CD4-positive, alpha-beta T cell treated with Interferon alpha-2 for 1 hour (primary cell): ENCODE data around the gene KCTD4.
"Not testable (repeated sequence)": the region's sequence is repeated elsewhere in the genome, so short reads cannot be mapped to it uniquely, and the experiment has no call there.

Source experiments
- DNase-seq, 2 donors: peaks; one replicate each; pipeline ENCODE4 v3.0.0-alpha.2; 2020 to 2022

The KCTD4 gene

GRCh38 chr13:45215392-45216077 lies 14.7 kb upstream of the KCTD4 start:
- DNase-seq: no peak

- no peak for DNase-seq
These were observed 8.4 kb upstream of the KCTD4 start for GRCh38 chr13:45209229-45209628.

GRCh38 chr13:45208132-45208531 lies 7.3 kb upstream of the KCTD4 start:
- DNase-seq: no peak

GRCh38 chr13:45207319-45207718 lies 6.5 kb upstream of the KCTD4 start:
- no peak for DNase-seq

GRCh38 chr13:45206340-45206739 lies 5.5 kb upstream of the KCTD4 start:
- DNase-seq: no peak

GRCh38 chr13:45205124-45205523 lies 4.3 kb upstream of the KCTD4 start:
- no peak for DNase-seq

- DNase-seq: no peak
These were observed 1.1 kb downstream of the KCTD4 start for GRCh38 chr13:45199711-45200110.

- no peak for DNase-seq
These were observed 1.9 kb downstream of the KCTD4 start for GRCh38 chr13:45198924-45199323.

GRCh38 chr13:45198041-45198440 lies 2.8 kb downstream of the KCTD4 start:
- no peak for DNase-seq

- DNase-seq: no peak
These were observed 4.2 kb downstream of the KCTD4 start for GRCh38 chr13:45196622-45197021.

- no peak for DNase-seq
These were observed 4.7 kb downstream of the KCTD4 start for GRCh38 chr13:45196096-45196495.

- DNase-seq: no peak
These were observed 5.4 kb downstream of the KCTD4 start for GRCh38 chr13:45195421-45195820.

- DNase-seq: no peak
These were observed 6.5 kb downstream of the KCTD4 start for GRCh38 chr13:45194081-45194939.

GRCh38 chr13:45191874-45192273 lies 9.0 kb downstream of the KCTD4 start:
- DNase-seq: no peak

GRCh38 chr13:45189511-45189910 lies 11.3 kb downstream of the KCTD4 start:
- not testable (repeated sequence) for DNase-seq

- not testable (repeated sequence) for DNase-seq
These were observed 11.8 kb downstream of the KCTD4 start for GRCh38 chr13:45189077-45189476.

GRCh38 chr13:45185286-45185685 lies 15.6 kb downstream of the KCTD4 start:
- DNase-seq: no peak

- no peak for DNase-seq
These were observed 16.2 kb downstream of the KCTD4 start for GRCh38 chr13:45184693-45185092.

GRCh38 chr13:45180713-45181601 lies 19.9 kb downstream of the KCTD4 start:
- no peak for DNase-seq

GRCh38 chr13:45180303-45180702 lies 20.5 kb downstream of the KCTD4 start:
- no peak for DNase-seq

- DNase-seq: no peak
These were observed 21.4 kb downstream of the KCTD4 start for GRCh38 chr13:45179428-45179827.

- no peak for DNase-seq
These were observed 22.3 kb downstream of the KCTD4 start for GRCh38 chr13:45178349-45179162.
